Measurements from ENCODE around the gene GALT. TPM values are rescaled to one million over a fixed set of nuclear protein-coding genes. Genes with fewer than 3 reads are reported as not detected.

GALT gene
- total and polyA plus RNA-seq, 4 donors = 58.6 to 196 (median 115) TPM

DNA sequence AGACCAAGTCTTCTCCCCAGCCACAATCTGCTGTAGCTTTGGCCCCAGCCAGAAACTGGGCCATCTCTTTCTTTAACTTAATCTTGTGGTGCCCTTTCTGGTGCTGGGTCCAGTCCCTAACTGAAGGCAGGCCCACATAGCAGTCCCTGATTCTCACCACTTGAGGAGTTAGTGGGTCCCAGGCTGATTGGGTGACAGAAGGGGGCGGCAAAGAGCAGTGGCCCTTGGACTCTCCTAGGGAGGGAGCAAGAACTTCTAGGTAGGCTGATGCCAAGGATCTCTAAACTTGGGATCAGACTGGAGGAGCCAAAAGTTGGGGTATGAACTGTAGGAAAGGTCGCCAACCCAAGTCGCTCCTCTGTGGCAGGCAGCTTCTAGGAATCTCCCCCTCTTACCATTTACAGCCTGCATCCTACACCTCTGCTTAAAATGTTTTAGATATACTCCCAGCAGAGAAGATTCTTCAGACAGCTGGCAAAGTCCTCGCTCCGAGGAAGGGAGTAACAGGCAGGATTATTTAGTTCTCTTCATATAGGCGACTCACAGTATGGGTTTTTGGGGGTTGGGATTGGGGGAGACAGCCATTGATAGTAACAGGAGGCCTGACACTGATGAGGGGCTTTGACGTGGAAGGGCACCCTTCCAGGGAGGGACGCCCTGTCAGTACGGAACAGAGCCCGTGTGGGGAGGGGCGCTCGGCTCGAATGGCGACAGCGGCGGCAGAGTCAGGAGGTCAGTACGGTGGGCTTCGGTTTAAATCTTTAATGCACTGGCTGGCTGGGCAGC lies 18.0 kb downstream of the GALT start:
- Histone ChIP-seq H3K9ac (ENCODE audit: low read depth in 1 of 2, low read length in 2 of 2) (peak overlapping the region in 1 of 2 donors; percentile 31), H3K27ac (ENCODE audit: low read depth in 1 of 2, low read length in 2 of 2) (peak overlapping the region; percentile 68 to 99), H3K4me3 (ENCODE audit: low read depth in 1 of 3, low read length in 3 of 3) (peak overlapping the region; percentile 62 to 68 (median 65)), H3K4me1 (ENCODE audit: control insufficient read depth in 4 of 4, insufficient read depth in 4 of 4, low read length in 3 of 4) (peaks cover 4 to 25% (median 13%) of the 10 kb centered on the region in 4 donors), H3K9me3 (ENCODE audit: control insufficient read depth in 4 of 4, low read length in 3 of 4) (no peaks in the 10 kb centered on the region), H3K27me3 (ENCODE audit: control insufficient read depth in 4 of 4, insufficient read depth in 4 of 4, low read length in 3 of 4) (no peaks in the 10 kb centered on the region), H3K36me3 (ENCODE audit: control insufficient read depth in 4 of 4, insufficient read depth in 3 of 4, low read depth in 1 of 4, low read length in 3 of 4) (peaks cover 0 to 13% (median 2%) of the 10 kb centered on the region in 4 donors)
- peak; percentile 89 for DNase-seq (ENCODE audit: low spot score)
- TF ChIP-seq HNF4G (IDR thresholded peaks at IDR 0.05) (peak; percentile 83), SP1 (IDR thresholded peaks at IDR 0.05) (peak; percentile 75), RAD21 (IDR thresholded peaks at IDR 0.05) (peak; percentile 59 to 78), RXRA (IDR thresholded peaks at IDR 0.05) (peak; percentile 32 to 60), EGR1 (IDR thresholded peaks at IDR 0.05; ENCODE audit: low read depth in 2 of 2) (no peak), JUND (IDR thresholded peaks at IDR 0.05) (no peak), FOXA2 (IDR thresholded peaks at IDR 0.05) (no peak), FOXA1 (IDR thresholded peaks at IDR 0.05) (no peak), TAF1 (conservative IDR thresholded peaks at IDR 0.05) (no peak), NR2F2 (IDR thresholded peaks at IDR 0.05) (peak; percentile 60), HNF4A (conservative IDR thresholded peaks at IDR 0.05) (peak; percentile 80 to 87), YY1 (IDR thresholded peaks at IDR 0.05) (no peak), GABPA (IDR thresholded peaks at IDR 0.05 in 1 of 2, conservative IDR thresholded peaks at IDR 0.05 in 1 of 2) (no peak)
- TF ChIP-seq, protein P1, sequence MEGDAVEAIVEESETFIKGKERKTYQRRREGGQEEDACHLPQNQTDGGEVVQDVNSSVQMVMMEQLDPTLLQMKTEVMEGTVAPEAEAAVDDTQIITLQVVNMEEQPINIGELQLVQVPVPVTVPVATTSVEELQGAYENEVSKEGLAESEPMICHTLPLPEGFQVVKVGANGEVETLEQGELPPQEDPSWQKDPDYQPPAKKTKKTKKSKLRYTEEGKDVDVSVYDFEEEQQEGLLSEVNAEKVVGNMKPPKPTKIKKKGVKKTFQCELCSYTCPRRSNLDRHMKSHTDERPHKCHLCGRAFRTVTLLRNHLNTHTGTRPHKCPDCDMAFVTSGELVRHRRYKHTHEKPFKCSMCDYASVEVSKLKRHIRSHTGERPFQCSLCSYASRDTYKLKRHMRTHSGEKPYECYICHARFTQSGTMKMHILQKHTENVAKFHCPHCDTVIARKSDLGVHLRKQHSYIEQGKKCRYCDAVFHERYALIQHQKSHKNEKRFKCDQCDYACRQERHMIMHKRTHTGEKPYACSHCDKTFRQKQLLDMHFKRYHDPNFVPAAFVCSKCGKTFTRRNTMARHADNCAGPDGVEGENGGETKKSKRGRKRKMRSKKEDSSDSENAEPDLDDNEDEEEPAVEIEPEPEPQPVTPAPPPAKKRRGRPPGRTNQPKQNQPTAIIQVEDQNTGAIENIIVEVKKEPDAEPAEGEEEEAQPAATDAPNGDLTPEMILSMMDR (IDR thresholded peaks at IDR 0.05; ENCODE audit: low read depth, low read length, missing input control) = peak; percentile 70
- TF ChIP-seq, protein P2, sequence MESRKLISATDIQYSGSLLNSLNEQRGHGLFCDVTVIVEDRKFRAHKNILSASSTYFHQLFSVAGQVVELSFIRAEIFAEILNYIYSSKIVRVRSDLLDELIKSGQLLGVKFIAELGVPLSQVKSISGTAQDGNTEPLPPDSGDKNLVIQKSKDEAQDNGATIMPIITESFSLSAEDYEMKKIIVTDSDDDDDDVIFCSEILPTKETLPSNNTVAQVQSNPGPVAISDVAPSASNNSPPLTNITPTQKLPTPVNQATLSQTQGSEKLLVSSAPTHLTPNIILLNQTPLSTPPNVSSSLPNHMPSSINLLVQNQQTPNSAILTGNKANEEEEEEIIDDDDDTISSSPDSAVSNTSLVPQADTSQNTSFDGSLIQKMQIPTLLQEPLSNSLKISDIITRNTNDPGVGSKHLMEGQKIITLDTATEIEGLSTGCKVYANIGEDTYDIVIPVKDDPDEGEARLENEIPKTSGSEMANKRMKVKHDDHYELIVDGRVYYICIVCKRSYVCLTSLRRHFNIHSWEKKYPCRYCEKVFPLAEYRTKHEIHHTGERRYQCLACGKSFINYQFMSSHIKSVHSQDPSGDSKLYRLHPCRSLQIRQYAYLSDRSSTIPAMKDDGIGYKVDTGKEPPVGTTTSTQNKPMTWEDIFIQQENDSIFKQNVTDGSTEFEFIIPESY (IDR thresholded peaks at IDR 0.05) = no peak
- TF ChIP-seq, protein P3, sequence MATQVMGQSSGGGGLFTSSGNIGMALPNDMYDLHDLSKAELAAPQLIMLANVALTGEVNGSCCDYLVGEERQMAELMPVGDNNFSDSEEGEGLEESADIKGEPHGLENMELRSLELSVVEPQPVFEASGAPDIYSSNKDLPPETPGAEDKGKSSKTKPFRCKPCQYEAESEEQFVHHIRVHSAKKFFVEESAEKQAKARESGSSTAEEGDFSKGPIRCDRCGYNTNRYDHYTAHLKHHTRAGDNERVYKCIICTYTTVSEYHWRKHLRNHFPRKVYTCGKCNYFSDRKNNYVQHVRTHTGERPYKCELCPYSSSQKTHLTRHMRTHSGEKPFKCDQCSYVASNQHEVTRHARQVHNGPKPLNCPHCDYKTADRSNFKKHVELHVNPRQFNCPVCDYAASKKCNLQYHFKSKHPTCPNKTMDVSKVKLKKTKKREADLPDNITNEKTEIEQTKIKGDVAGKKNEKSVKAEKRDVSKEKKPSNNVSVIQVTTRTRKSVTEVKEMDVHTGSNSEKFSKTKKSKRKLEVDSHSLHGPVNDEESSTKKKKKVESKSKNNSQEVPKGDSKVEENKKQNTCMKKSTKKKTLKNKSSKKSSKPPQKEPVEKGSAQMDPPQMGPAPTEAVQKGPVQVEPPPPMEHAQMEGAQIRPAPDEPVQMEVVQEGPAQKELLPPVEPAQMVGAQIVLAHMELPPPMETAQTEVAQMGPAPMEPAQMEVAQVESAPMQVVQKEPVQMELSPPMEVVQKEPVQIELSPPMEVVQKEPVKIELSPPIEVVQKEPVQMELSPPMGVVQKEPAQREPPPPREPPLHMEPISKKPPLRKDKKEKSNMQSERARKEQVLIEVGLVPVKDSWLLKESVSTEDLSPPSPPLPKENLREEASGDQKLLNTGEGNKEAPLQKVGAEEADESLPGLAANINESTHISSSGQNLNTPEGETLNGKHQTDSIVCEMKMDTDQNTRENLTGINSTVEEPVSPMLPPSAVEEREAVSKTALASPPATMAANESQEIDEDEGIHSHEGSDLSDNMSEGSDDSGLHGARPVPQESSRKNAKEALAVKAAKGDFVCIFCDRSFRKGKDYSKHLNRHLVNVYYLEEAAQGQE (IDR thresholded peaks at IDR 0.05) = no peak
- TF ChIP-seq, protein P4, sequence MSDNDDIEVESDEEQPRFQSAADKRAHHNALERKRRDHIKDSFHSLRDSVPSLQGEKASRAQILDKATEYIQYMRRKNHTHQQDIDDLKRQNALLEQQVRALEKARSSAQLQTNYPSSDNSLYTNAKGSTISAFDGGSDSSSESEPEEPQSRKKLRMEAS (IDR thresholded peaks at IDR 0.05) = no peak
- TF ChIP-seq, protein P5, sequence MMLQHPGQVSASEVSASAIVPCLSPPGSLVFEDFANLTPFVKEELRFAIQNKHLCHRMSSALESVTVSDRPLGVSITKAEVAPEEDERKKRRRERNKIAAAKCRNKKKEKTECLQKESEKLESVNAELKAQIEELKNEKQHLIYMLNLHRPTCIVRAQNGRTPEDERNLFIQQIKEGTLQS (IDR thresholded peaks at IDR 0.05) = no peak
- 14% methylated on average over 18 of the region's 18 CpGs for WGBS

Measured in liver (tissue), 9 donors.